ENCODE results near the gene MAP6.
"Not testable (repeated sequence)": the region's sequence is repeated elsewhere in the genome, so short reads cannot be mapped to it uniquely, and the experiment has no call there.

The MAP6 gene

DNA sequence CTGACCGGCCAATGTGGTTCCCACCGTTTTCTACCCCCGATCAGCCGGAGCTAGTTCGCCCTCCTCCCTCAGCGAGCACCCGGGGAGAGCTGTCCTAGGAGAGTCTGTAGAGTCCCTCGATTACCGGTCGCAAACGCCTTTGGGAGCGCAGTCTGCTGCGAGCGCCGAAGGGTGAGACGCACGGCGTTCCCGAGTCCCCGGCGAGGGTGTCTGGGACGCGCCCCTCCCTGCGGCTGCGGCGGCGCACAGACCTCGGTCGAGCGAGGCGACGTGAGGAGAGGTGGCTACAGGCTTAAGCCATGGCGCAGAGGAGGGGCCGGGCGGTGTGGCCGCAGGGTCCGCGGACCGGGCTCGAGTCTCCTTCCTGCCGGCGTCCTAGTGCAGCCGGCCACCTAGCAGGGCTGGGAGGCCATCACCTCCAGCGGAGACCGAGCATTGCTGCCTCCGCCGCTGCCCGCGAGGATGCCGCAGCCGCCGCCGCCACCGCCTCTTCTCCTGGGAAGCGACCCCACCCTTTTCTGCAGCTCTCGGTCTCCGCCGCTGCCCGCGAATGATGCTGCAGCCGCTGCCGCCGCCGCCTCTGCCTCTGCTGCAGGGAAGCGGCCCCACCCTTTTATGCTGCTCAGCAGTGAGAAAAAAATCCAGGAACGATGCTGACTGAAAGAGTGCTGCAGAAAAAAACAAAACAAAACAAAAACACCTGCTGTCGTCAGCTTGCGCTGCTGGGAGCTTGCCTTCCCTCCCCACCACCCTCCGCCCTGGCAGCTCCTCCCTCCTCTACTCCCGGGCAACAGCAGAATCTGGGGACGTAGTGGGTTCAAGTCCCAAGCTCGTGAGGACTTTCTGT lies at the start of gene MAP6:
Gene MAP6 (minus strand): TSS at position 588 of the 847 bp plus-strand sequence. CDS start 669 bp downstream, outside the sequence.
- peaks cover 21% of the 10 kb centered on the region for H3K4me1 Mint-ChIP-seq (ENCODE audit: low read depth)
- no peak within 1 kb of the TSS for H3K27ac Mint-ChIP-seq
- no peaks in the 10 kb centered on the region for H3K9me3 Mint-ChIP-seq
- H3K36me3 Mint-ChIP-seq (ENCODE audit: low read depth), result no peaks in the 10 kb centered on the region
- peaks cover 78% of the 10 kb centered on the region for H3K27me3 Mint-ChIP-seq
- peak within 1 kb of the TSS; percentile 82 for H3K4me3 Mint-ChIP-seq

DNA sequence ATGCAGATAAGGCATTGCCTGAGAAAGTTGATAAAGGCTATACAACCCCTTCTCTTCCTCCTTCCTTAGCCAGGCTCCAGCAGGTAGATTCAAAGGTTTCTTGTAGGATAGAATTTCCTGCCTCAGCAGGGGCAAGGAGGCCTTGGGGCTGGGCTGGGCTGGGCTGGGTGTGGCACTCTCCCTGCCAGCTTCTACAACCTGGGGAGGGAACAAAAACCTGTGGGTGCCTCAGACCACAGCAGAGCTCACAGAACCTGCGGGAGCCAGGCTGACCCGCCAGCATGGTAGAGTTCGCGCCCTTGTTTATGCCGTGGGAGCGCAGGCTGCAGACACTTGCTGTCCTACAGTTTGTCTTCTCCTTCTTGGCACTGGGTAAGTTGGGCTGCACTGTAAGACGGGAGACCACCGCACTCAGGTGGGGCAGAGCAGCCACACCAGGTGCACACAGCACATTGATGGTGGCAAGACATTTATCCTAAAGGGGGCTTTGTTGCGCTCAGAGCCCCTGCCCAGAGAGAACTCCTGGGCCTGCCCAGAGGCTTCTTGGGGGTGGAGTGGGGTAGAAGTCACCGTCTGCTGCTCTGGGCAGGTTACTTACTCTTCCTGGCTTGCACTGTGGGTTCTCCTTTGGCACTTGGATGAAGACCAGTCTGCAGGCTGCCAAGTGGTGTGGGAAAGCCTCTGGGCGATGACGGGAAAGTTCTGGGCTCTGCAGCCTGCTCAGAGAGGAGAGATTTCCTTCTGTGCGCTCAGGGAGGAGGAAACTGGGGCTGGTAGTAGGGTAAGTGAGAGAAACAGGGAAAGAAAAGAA lies 49.0 kb upstream of the MAP6 start, which contains the start of gene MOGAT2:
Gene MOGAT2 (plus strand): TSS at position 231 of the 811 bp plus-strand sequence. CDS start 51 bp downstream, at position 282.
- H3K4me3 Mint-ChIP-seq, result no peak within 1 kb of the TSS
- H3K36me3 Mint-ChIP-seq (ENCODE audit: low read depth), result no peaks in the 10 kb centered on the region
- peaks cover 6% of the 10 kb centered on the region for H3K27me3 Mint-ChIP-seq
- no peaks in the 10 kb centered on the region for H3K9me3 Mint-ChIP-seq
- H3K4me1 Mint-ChIP-seq (ENCODE audit: low read depth), result no peaks in the 10 kb centered on the region
- no peak within 1 kb of the TSS for H3K27ac Mint-ChIP-seq

DNA sequence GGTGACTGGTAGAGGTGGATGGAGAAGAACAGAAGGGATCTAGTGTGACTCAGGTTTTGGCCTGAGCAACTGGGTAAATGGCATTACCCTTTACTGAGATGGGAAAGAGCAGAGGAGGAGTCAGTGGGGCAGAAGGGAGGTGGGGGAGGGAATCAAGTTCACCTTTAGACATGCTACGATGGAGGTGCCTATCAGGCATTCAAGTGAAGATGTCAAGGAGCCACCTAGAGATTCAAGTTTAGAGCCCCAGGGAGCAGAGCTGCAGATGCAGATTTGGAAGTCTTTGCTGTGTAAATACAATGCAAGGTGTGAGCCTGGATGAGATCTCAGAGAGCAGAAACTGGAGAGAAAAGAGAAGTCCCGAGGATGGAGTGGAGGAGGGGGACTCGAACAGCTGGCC lies 47.8 kb upstream of the MAP6 start:
- peaks cover 6% of the 10 kb centered on the region for H3K27me3 Mint-ChIP-seq
- H3K27ac Mint-ChIP-seq, result no peak overlapping the region
- H3K4me3 Mint-ChIP-seq, result no peak overlapping the region
- no peaks in the 10 kb centered on the region for H3K4me1 Mint-ChIP-seq (ENCODE audit: low read depth)
- H3K9me3 Mint-ChIP-seq, result no peaks in the 10 kb centered on the region
- H3K36me3 Mint-ChIP-seq (ENCODE audit: low read depth), result no peaks in the 10 kb centered on the region

DNA sequence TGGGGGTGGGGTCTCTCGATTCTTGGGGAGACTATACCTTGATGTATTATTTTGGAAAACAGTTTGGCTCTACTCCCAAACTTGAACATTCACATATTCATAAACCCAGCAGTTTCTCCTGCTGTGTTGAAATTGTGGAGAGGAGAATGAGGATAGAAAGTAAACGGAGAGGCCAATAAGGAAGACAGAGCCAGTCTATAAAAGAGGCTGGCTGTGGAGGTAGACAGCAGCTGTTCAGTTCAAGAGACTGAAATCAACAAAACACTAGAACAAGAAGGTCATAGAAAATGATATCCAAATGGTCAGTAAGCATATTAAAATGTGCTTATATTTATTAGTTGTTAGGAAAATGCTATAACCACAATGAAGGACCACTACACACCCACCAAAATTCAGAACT lies 46.9 kb upstream of the MAP6 start:
- Mint-ChIP-seq H3K36me3 (ENCODE audit: low read depth) (no peaks in the 10 kb centered on the region), H3K27ac (no peak overlapping the region), H3K27me3 (peaks cover 6% of the 10 kb centered on the region), H3K4me3 (no peak overlapping the region), H3K4me1 (ENCODE audit: low read depth) (no peaks in the 10 kb centered on the region), H3K9me3 (no peaks in the 10 kb centered on the region)

DNA sequence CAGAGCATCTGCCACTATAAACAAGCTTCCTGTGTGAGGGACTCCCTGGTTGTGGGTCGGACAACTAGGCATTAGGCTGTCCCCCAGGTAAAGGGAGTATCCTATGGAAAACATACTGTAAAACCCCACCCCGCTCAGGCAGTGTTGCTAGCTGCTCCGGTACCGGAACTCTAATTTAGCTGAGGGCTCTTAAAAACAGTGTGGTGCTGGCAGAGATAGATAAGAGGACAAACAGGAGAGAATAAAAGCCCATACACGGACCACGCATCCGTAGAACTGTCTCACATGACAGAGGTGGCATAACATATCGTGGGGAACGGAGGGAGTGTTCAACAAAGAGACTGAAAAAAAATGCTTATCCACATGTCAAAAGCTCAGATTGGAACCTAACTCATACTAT lies 45.4 kb upstream of the MAP6 start:
- H3K36me3 Mint-ChIP-seq (ENCODE audit: low read depth), result no peaks in the 10 kb centered on the region
- H3K27me3 Mint-ChIP-seq, result peaks cover 9% of the 10 kb centered on the region
- no peak overlapping the region for H3K4me3 Mint-ChIP-seq
- H3K9me3 Mint-ChIP-seq, result no peaks in the 10 kb centered on the region
- H3K27ac Mint-ChIP-seq, result no peak overlapping the region
- H3K4me1 Mint-ChIP-seq (ENCODE audit: low read depth), result no peaks in the 10 kb centered on the region

DNA sequence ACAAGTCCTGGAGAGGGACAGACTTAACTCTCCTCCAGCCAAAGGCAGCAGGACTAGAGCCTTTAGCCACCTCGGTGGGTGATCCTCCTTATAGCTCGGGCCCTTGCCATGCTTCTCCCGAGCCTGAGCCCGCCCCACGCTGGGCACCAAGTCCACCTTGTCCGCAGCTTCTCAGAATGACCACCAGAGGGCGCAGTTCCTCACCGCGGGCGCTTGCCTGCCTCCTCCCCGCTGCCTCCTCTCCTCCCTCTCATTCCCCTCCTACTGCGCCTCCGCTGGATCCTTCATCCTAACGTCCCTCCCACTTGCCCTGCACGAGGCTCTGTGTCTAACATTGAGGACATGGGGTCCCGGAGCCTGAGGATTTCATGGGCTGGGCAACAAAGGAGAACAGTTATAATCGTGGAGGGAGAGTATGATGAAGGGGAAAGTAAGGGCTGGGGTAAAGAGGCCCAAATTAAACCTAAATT lies 37.5 kb upstream of the MAP6 start:
- Mint-ChIP-seq H3K4me1 (ENCODE audit: low read depth) (peaks cover 9% of the 10 kb centered on the region), H3K36me3 (ENCODE audit: low read depth) (no peaks in the 10 kb centered on the region), H3K9me3 (no peaks in the 10 kb centered on the region), H3K4me3 (no peak overlapping the region), H3K27ac (no peak overlapping the region), H3K27me3 (peaks cover 8% of the 10 kb centered on the region)

DNA sequence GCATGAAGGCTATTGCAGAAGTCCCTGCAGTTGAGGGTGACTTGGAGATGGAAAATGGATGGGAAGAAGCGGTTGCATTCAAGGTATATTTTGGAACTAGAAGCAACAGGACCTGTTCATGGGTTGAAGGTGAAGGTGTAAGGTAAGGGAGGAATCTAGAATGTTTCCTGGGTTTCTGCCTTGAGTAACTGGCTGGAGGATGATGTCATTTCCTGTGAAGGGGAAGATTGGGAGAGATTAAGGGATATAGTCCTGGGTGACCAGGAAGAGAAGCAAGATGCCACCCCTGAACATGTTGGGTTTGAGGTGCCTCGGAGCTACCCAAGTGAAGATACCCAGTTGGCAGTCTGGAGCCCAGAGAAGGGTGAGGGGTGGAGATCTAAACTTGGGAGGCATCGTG lies 36.7 kb upstream of the MAP6 start:
- Mint-ChIP-seq H3K27ac (no peak overlapping the region), H3K4me3 (no peak overlapping the region), H3K27me3 (peaks cover 8% of the 10 kb centered on the region), H3K4me1 (ENCODE audit: low read depth) (peaks cover 9% of the 10 kb centered on the region), H3K9me3 (no peaks in the 10 kb centered on the region), H3K36me3 (ENCODE audit: low read depth) (no peaks in the 10 kb centered on the region)

DNA sequence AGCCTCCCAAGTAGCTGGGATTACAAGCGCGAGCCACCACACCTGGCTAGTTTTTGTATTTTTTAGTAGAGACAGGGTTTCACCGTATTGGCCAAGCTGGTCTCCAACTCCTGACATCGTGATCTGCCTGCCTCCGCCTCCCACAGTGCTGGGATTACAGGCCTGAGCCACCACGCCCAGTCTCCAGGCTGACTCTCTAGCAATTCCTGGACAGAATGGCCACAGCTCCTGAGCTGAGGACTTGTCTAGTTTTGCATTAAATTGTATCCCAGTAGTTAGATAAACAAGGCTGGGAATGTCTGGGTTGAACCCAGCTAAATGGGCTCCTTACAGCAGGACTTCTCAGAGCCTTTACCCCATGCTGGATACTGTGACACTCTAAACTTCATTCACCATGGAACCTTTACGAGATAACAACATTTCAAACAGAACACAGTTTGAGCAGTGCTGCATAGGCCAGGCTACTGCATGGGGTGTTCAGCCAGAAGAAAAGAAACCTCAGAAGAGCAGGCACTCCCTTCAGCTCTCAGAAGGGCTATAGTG lies 34.9 kb upstream of the MAP6 start:
- Mint-ChIP-seq H3K27me3 (peaks cover 15% of the 10 kb centered on the region), H3K9me3 (no peaks in the 10 kb centered on the region), H3K4me3 (no peak overlapping the region), H3K36me3 (ENCODE audit: low read depth) (no peaks in the 10 kb centered on the region), H3K27ac (no peak overlapping the region), H3K4me1 (ENCODE audit: low read depth) (peaks cover 9% of the 10 kb centered on the region)

DNA sequence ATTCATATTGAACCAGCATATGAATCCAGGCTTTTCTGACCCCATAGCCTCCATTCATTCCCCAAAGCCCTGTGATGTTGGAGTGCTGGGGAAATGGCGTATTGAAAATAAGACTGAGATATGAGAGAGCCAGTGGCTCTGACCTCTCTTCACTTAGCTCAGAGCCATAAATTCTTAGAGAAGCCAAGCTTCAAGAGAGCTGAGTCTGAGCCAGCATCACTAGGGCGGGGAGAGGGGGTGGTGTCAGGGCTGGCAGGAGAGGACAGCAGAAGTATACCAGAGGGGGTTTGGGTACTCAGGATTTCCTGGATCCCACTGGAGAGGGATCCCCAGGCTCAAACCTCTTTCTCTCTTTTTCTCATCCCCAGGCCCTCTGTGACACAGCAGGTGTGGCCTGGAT lies 32.1 kb upstream of the MAP6 start:
- Mint-ChIP-seq H3K4me1 (ENCODE audit: low read depth) (peaks cover 4% of the 10 kb centered on the region), H3K36me3 (ENCODE audit: low read depth) (no peaks in the 10 kb centered on the region), H3K27me3 (peaks cover 37% of the 10 kb centered on the region), H3K9me3 (no peaks in the 10 kb centered on the region), H3K4me3 (no peak overlapping the region), H3K27ac (no peak overlapping the region)

DNA sequence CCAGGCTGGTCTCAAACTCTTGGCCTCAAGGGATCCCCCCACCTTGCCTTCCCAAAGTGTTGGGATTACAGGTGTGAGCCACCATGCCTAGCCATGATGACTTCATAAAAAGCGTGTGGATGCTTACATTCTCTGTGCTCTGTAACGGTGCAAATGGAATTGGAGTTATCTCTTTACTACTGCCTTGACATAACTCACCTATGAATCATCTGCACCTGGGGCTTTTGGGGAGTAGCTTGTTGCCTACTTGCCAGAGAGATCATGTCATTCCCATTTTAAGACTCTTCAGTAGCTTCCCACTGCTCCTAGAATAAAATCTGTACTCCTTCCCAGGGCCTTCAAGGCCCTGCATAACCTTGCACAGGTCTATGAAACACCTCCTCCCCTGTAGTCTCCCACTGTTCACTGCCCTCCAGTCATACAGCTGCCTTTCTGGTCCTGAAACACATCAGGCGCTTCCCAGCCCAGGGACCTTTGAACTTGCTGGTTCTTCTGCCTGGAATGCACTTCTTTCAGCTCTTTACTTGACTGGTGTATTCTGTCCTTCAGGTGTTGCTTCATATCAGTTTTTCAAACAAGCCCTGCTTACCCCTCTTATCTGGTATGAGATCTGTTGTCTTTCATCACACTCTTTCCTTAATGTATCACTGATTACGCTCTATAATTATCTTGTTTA lies 29.2 kb upstream of the MAP6 start:
- peaks cover 55% of the 10 kb centered on the region for H3K27me3 Mint-ChIP-seq

DNA sequence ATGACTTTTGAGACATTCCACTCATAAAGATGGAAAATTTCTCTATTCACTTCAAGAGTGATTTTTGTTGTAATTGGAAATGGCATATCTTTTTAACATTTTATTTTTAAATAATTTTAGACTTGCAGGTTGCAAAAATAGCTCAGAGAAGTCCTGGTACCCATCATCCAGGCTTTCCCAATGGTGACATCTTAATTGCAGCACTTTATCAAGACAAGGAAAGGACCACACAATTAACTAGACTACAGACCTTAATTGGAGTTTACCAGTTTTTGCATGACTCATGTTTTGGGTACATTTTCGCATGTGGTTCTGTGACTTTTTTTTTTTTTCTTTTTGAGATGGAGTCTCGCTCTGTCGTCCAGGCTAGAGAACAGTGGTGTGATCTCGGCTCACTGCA lies 23.0 kb upstream of the MAP6 start:
- Mint-ChIP-seq H3K4me1 (ENCODE audit: low read depth) (peaks cover 31% of the 10 kb centered on the region), H3K27me3 (peaks cover 53% of the 10 kb centered on the region), H3K4me3 (no peak overlapping the region), H3K36me3 (ENCODE audit: low read depth) (no peaks in the 10 kb centered on the region), H3K9me3 (peaks cover 2% of the 10 kb centered on the region), H3K27ac (no peak overlapping the region)

More for the DNA sequence above, 29.2 kb upstream of the MAP6 start:
- Mint-ChIP-seq H3K4me3 (no peak overlapping the region), H3K36me3 (ENCODE audit: low read depth) (no peaks in the 10 kb centered on the region), H3K9me3 (no peaks in the 10 kb centered on the region), H3K27ac (no peak overlapping the region), H3K4me1 (ENCODE audit: low read depth) (no peaks in the 10 kb centered on the region)

DNA sequence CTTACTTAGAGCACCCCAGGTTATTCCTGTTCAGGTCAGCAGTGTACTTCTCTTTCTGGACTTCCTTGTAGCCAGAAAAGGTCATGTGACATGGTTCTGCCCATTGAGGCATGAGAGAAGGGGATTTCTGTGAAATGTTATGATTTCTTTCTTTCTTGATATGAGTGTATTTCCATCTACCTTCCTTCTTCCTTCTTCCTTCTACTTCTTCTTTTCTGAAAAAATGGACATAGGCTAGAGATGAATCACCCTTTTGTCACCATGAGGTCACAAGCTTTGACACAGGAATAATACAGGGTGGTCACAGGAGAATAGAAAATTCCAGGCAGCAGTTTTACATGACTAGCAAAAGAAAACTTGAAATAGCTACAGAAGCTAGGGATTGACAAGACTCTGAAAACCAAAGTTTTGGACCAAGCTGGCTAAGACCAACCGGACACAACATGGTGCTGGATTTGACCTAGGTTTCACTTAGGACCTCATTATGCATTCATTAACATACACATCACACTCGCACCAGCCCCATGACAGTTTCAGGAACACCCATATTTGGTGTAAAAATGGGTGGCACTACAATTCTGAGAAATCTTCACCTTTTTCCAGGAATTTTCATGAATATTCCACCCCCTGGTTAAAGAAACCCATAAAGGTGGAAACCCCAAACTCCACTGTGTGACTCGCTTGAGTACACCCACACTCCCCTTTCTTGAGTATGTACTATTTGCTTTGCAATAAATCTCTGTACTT lies 21.2 kb upstream of the MAP6 start:
- H3K4me3 Mint-ChIP-seq, result peak overlapping the region; percentile 15
- peaks cover 31% of the 10 kb centered on the region for H3K4me1 Mint-ChIP-seq (ENCODE audit: low read depth)
- peaks cover 16% of the 10 kb centered on the region for H3K9me3 Mint-ChIP-seq
- peak overlapping the region; percentile 66 for H3K27ac Mint-ChIP-seq
- no peaks in the 10 kb centered on the region for H3K36me3 Mint-ChIP-seq (ENCODE audit: low read depth)
- H3K27me3 Mint-ChIP-seq, result peaks cover 56% of the 10 kb centered on the region

DNA sequence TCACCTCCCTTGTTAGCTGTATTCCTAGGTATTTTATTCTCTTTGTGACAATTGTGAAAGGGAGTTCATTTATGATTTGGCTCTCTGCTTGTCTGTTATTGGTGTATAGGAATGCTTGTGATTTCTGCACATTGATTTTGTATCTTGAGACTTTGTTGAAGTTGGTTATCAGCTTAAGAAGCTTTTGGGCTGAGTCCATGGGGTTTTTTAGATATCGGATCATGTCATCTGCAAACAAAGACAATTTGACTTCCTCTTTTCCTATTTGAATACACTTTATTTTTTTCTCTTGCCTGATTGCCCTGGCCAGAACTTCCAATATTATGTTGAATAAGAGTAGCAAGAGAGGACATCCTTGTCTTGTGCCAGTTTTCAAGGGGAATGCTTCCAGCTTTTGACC lies 15.0 kb upstream of the MAP6 start:
- H3K4me1 Mint-ChIP-seq (ENCODE audit: low read depth); H3K36me3 Mint-ChIP-seq (ENCODE audit: low read depth); H3K27ac Mint-ChIP-seq; H3K4me3 Mint-ChIP-seq: not testable (repeated sequence)
- Mint-ChIP-seq H3K27me3 (peaks cover 65% of the 10 kb centered on the region), H3K9me3 (peaks cover 20% of the 10 kb centered on the region)

DNA sequence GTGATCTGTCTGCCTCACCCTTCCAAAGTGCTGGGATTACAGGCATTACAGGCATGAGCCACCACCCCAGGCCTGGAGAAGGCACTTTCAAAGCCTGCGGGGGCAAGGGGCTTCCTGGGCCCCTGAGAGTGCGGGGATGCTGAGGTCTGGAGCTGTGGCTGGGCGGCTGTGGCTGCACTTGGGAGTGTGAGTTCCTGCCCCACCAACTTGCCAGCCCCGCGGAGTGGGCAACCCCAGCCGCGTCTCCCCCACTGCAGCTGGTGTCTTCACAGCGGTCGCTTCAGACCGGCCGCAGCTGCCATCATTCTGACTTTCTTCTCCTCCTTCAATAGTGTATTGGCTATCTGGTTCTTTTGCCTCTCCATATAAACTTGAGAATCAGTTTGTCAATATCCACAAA lies 10.7 kb upstream of the MAP6 start:
- H3K4me3 Mint-ChIP-seq, result no peak overlapping the region
- peaks cover 3% of the 10 kb centered on the region for H3K4me1 Mint-ChIP-seq (ENCODE audit: low read depth)
- no peaks in the 10 kb centered on the region for H3K36me3 Mint-ChIP-seq (ENCODE audit: low read depth)
- H3K9me3 Mint-ChIP-seq, result no peaks in the 10 kb centered on the region
- peaks cover 51% of the 10 kb centered on the region for H3K27me3 Mint-ChIP-seq
- H3K27ac Mint-ChIP-seq, result no peak overlapping the region

Data from stimulated activated naive CD8-positive, alpha-beta T cell treated with anti-CD3 and anti-CD28 coated beads, Interleukin-15, Interleukin-2, amounts not matched to agents 100 ng/mL and 50 ng/mL, for 24 hours (primary cell).